IMR-90 (cell line): ENCODE measurements around the gene ABHD12.

Experiments used
- MAFK ChIP-seq: IDR thresholded peaks from 2 replicates; pipeline ENCODE4 v1.6.1; 2012; ENCODE audit warnings: low read depth, low read length, improper control_type of control experiment
- POLR2A ChIP-seq: IDR thresholded peaks from 2 replicates; pipeline ENCODE4 v1.6.1; 2012; ENCODE audit warnings: mild to moderate bottlenecking, low read depth, low read length
- RFX5 ChIP-seq: IDR thresholded peaks from 2 replicates; pipeline ENCODE4 v1.8.0; 2012; ENCODE audit warnings: low read depth, mild to moderate bottlenecking, low read length, moderate library complexity
- TF ChIP-seq, protein P1 (sequence below): conservative IDR thresholded peaks from 2 replicates; pipeline ENCODE4 v1.5.1; 2012; ENCODE audit warnings: mild to moderate bottlenecking, low read depth, low read length, improper control_type of control experiment

DNA sequence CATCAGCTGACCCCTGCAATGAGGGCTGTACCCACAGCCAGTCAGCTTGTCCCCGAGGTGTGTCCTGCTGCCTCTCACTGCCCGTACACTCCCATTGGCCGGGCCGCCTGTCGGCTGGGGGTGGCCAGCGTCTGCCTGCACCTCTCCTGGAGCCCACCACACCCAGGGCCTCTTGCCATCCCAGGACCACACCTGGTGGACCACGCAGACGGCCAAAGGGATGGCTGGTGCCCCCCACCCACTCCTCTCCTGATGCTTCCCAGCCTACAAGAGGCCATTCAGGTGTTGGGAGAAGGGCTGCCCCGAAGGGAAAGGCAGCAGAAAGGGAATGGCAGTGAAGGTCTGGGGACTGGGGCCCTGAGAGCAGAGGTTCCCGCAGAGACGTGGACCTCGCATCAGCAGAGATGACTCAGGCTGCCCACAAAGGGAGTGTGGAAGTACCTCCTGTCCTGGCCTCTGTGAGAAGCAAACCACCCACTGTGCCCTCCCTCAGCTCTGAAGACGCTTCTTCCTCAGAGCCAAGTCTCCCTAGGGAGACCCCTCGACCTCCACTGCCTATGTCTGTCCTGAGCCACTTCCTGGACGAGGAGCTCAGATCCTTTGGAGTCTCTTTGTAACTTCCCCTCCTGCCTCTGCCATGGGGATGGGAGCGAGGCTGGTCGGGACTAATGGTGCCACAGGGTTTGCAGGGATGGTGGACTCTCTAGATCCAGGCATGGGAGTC lies 81.8 kb downstream of the ABHD12 start:
- TF ChIP-seq RFX5 = no peak
- no peak for TF ChIP-seq MAFK
- TF ChIP-seq, protein P1, sequence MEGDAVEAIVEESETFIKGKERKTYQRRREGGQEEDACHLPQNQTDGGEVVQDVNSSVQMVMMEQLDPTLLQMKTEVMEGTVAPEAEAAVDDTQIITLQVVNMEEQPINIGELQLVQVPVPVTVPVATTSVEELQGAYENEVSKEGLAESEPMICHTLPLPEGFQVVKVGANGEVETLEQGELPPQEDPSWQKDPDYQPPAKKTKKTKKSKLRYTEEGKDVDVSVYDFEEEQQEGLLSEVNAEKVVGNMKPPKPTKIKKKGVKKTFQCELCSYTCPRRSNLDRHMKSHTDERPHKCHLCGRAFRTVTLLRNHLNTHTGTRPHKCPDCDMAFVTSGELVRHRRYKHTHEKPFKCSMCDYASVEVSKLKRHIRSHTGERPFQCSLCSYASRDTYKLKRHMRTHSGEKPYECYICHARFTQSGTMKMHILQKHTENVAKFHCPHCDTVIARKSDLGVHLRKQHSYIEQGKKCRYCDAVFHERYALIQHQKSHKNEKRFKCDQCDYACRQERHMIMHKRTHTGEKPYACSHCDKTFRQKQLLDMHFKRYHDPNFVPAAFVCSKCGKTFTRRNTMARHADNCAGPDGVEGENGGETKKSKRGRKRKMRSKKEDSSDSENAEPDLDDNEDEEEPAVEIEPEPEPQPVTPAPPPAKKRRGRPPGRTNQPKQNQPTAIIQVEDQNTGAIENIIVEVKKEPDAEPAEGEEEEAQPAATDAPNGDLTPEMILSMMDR = no peak
- TF ChIP-seq POLR2A = no peak
